ENCODE measurements around the gene ORM1. TPM values are rescaled to one million over a fixed set of nuclear protein-coding genes. Genes with fewer than 3 reads are reported as not detected.

ORM1 gene
- total RNA-seq, 2 experiments from 2014 or later = not detected

DNA sequence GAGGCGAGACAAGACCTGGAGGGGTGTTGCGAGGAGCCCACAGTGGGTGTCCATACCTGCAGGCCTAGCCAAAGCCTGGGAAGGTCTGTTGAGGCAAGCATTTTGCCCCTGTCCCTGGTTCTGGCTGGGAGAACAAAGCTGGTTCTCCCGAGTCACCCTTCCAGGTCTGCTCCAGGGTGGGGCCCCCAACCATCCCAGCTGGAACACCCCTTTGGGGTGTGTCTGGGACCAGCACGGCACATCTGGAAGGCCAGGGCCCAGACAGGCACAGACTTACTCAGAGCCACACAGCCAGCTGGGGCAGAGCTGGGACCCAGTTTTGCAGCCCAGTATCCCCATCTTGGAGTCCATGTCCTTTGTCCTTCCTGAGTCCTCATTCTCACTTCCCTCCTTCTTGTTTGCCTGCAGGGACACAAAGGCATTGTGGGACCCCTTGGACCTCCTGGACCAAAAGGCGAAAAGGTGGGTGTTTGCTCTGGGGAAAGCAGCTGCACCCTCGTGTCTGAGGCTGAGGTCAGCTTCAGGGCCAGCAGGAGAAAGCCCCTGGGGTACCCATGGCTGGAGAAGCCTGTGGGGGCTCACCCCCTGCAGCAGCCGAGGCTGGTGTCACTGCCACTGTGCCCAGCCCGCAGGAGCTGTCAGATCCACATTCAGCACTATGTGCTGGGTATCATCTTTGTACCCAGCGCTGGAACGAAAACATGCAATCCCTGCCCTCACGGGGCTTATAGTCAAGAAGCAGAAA is 38.4 kb upstream of the ORM1 start:
- CTCF ChIA-PET (ENCODE audit: unreplicated experiment) = no interaction called here
- no peak for DNase-seq (ENCODE audit: low spot score)
- TF ChIP-seq, protein P1, sequence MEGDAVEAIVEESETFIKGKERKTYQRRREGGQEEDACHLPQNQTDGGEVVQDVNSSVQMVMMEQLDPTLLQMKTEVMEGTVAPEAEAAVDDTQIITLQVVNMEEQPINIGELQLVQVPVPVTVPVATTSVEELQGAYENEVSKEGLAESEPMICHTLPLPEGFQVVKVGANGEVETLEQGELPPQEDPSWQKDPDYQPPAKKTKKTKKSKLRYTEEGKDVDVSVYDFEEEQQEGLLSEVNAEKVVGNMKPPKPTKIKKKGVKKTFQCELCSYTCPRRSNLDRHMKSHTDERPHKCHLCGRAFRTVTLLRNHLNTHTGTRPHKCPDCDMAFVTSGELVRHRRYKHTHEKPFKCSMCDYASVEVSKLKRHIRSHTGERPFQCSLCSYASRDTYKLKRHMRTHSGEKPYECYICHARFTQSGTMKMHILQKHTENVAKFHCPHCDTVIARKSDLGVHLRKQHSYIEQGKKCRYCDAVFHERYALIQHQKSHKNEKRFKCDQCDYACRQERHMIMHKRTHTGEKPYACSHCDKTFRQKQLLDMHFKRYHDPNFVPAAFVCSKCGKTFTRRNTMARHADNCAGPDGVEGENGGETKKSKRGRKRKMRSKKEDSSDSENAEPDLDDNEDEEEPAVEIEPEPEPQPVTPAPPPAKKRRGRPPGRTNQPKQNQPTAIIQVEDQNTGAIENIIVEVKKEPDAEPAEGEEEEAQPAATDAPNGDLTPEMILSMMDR (conservative IDR thresholded peaks at IDR 0.05; ENCODE audit: low read length) = no peak
- TF ChIP-seq EZH2phosphoT487 (IDR thresholded peaks at IDR 0.05; ENCODE audit: borderline replicate concordance, low read depth, low read length) = no peak
- intact Hi-C loops (cut with micrococcal nuclease; ENCODE audit: unreplicated experiment) = no loop called here
- no peak overlapping the region for H3K4me3 ChIP-seq (ENCODE audit: low read depth, low read length, poor library complexity, severe bottlenecking)
- no peaks in the 10 kb centered on the region for H3K79me2 ChIP-seq (ENCODE audit: insufficient read depth, low read depth, low read length)
- no peak overlapping the region for H2AFZ ChIP-seq (ENCODE audit: low read length)
- H3K4me1 ChIP-seq (ENCODE audit: insufficient read depth, low read length, poor library complexity, severe bottlenecking) = no peaks in the 10 kb centered on the region
- POLR2A ChIA-PET = no interaction called here
- no peak overlapping the region for H3K4me2 ChIP-seq (ENCODE audit: low read length)
- no peaks in the 10 kb centered on the region for H4K20me1 ChIP-seq (ENCODE audit: insufficient read depth, low read length)
- no peak overlapping the region for H3K27ac ChIP-seq (ENCODE audit: low read depth, low read length, poor library complexity, severe bottlenecking)
- H3K9me3 ChIP-seq (ENCODE audit: low read length) = no peaks in the 10 kb centered on the region
- no peaks in the 10 kb centered on the region for H3K9me2 ChIP-seq (ENCODE audit: insufficient read depth, low read length)
- H3K36me3 ChIP-seq (ENCODE audit: insufficient read depth, low read length) = no peaks in the 10 kb centered on the region
- BruUV-seq (replicated peaks) = no TSS peak

DNA sequence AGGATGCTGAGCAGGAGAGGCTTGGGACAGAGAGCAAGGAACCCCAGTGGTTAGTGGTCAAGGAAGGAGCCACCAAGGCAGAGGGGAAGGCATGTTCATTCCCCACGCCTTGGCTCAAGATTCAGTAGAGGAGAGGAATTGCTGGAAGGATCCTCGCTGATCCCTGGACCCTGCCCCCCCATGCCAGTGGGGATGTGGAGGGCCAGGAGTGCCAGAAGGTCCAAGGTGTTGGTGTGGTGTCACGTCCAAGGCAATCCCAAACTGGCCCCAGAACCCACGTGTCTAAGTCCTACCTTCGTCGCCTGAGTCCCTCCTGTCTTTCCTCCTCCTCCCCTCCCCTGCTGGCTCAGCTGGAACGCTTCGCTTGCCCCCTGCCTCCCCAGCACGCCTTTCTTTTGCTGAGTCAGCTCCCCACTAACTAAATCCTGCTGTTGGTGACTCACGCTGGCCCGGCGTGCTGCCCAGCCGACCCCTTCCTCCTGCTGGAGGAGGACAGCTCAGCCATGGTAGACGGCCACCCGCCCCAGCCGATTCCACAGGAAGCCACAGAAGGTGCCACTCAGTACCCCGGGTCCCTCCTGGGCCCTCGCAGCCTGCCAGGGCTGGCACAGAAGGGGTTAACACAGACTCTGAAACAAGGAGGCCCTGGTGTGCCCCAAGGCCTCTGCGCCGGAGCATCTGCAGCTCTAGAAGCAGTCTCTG is 37.6 kb upstream of the ORM1 start:
- no peak overlapping the region for H3K4me2 ChIP-seq (ENCODE audit: low read length)
- H3K4me3 ChIP-seq (ENCODE audit: low read depth, low read length, poor library complexity, severe bottlenecking) = no peak overlapping the region
- TF ChIP-seq, protein P1 (conservative IDR thresholded peaks at IDR 0.05; ENCODE audit: low read length) = no peak
- TF ChIP-seq EZH2phosphoT487 (IDR thresholded peaks at IDR 0.05; ENCODE audit: borderline replicate concordance, low read depth, low read length) = no peak
- ChIA-PET CTCF (ENCODE audit: unreplicated experiment) (no interaction called here), POLR2A (no interaction called here)
- H3K36me3 ChIP-seq (ENCODE audit: insufficient read depth, low read length) = no peaks in the 10 kb centered on the region
- BruUV-seq (replicated peaks) = no TSS peak
- no peak overlapping the region for H3K27ac ChIP-seq (ENCODE audit: low read depth, low read length, poor library complexity, severe bottlenecking)
- H3K9me3 ChIP-seq (ENCODE audit: low read length) = no peaks in the 10 kb centered on the region
- no peak overlapping the region for H2AFZ ChIP-seq (ENCODE audit: low read length)
- no peaks in the 10 kb centered on the region for H3K9me2 ChIP-seq (ENCODE audit: insufficient read depth, low read length)
- H4K20me1 ChIP-seq (ENCODE audit: insufficient read depth, low read length) = no peaks in the 10 kb centered on the region
- intact Hi-C loops (cut with micrococcal nuclease; ENCODE audit: unreplicated experiment) = no loop called here
- H3K4me1 ChIP-seq (ENCODE audit: insufficient read depth, low read length, poor library complexity, severe bottlenecking) = no peaks in the 10 kb centered on the region
- no peaks in the 10 kb centered on the region for H3K79me2 ChIP-seq (ENCODE audit: insufficient read depth, low read depth, low read length)
- no peak for DNase-seq (ENCODE audit: low spot score)

DNA sequence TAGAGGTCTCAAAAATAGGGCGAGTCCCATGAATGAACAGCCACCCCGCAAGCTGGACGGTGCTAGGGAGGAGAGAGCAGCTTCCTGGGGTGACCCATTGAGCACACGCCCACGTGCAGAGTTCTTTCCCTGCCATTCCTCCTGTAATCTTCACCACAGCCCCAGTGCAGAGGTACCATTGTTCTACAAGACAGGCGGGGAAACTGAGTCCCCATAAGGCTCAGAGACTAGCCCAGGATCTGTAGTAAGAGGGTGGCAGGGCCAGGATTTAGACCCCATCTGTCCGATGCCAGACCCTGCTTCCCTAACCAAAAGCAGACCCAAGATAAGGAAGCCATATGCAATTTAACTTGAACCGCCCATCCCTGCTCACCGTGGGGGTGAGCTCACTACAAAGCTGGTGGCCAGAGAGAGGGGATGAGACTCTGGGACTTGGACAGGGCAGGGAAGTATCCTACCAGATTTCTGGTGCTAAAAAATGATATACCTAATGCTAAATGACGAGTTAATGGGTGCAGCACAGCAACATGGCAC is 36.7 kb upstream of the ORM1 start:
- POLR2A ChIA-PET = no interaction called here
- DNase-seq (ENCODE audit: low spot score) = no peak
- H3K27ac ChIP-seq (ENCODE audit: low read depth, low read length, poor library complexity, severe bottlenecking) = no peak overlapping the region
- H4K20me1 ChIP-seq (ENCODE audit: insufficient read depth, low read length) = no peaks in the 10 kb centered on the region
- BruUV-seq (replicated peaks) = no TSS peak
- no peaks in the 10 kb centered on the region for H3K9me3 ChIP-seq (ENCODE audit: low read length)
- no peaks in the 10 kb centered on the region for H3K4me1 ChIP-seq (ENCODE audit: insufficient read depth, low read length, poor library complexity, severe bottlenecking)
- H3K4me3 ChIP-seq (ENCODE audit: low read depth, low read length, poor library complexity, severe bottlenecking) = no peak overlapping the region
- no peaks in the 10 kb centered on the region for H3K79me2 ChIP-seq (ENCODE audit: insufficient read depth, low read depth, low read length)
- H3K36me3 ChIP-seq (ENCODE audit: insufficient read depth, low read length) = no peaks in the 10 kb centered on the region
- H3K9me2 ChIP-seq (ENCODE audit: insufficient read depth, low read length) = no peaks in the 10 kb centered on the region
- CTCF ChIA-PET (ENCODE audit: unreplicated experiment) = no interaction called here
- TF ChIP-seq, protein P1 (conservative IDR thresholded peaks at IDR 0.05; ENCODE audit: low read length) = no peak
- TF ChIP-seq EZH2phosphoT487 (IDR thresholded peaks at IDR 0.05; ENCODE audit: borderline replicate concordance, low read depth, low read length) = no peak
- no peak overlapping the region for H3K4me2 ChIP-seq (ENCODE audit: low read length)
- intact Hi-C loops (cut with micrococcal nuclease; ENCODE audit: unreplicated experiment) = no loop called here
- H2AFZ ChIP-seq (ENCODE audit: low read length) = no peak overlapping the region
